HG03025 (cell line): Measurements from ENCODE around the gene ZFP1.
"Not testable (repeated sequence)": the region's sequence is repeated elsewhere in the genome, so short reads cannot be mapped to it uniquely, and the experiment has no call there.

Source experiments
- ATAC-seq: cut with Tn5 transposase; IDR thresholded peaks from one replicate; pipeline ENCODE4 v1.9.1; 2021; ENCODE audit warnings: mild to moderate bottlenecking, moderate library complexity; ENCODE audit not compliant: unreplicated experiment, low FRiP score

ZFP1 gene

DNA sequence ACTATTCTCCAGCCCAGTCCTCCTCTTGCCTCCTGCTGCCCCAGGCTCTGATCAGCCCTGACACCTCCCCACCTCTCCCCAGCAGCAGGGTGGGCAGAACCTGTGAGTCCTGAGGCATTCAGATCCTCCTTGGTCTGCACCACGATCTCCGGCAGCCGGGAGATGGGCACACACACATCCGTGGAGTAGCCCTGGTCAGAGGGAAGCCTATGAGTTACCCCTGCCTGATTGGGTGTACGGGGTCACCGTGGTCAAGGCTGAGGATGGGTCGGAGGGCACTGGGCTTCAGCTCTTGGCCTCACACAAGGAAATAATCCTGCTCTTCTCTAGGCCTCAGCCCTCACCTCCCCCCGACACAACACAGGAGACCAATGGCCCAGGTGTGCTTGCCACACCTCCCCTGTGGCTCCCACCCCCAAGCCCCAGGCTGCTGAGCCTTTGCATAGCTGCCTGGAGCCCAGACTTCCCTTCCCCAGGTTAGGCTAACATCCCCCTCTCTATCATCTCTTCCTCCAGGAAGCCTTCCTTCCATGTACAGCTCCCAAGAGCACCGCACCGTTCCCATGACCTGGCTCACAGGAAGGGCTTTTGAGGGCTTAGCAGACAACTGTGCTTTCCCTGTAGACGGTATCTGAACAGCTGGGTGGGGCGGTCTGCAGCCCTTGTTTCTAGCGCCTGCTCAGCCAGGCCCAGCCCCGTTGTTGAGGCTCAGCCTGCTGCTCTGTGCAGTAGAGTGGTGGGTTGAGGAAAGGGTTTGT lies 35.4 kb upstream of the ZFP1 start:
- ATAC-seq = no peak

- no peak for ATAC-seq
Measured at GRCh38 chr16:75113541-75114121, 34.7 kb upstream of the ZFP1 start.

GRCh38 chr16:75114179-75114945 lies 34.0 kb upstream of the ZFP1 start:
- no peak for ATAC-seq

DNA sequence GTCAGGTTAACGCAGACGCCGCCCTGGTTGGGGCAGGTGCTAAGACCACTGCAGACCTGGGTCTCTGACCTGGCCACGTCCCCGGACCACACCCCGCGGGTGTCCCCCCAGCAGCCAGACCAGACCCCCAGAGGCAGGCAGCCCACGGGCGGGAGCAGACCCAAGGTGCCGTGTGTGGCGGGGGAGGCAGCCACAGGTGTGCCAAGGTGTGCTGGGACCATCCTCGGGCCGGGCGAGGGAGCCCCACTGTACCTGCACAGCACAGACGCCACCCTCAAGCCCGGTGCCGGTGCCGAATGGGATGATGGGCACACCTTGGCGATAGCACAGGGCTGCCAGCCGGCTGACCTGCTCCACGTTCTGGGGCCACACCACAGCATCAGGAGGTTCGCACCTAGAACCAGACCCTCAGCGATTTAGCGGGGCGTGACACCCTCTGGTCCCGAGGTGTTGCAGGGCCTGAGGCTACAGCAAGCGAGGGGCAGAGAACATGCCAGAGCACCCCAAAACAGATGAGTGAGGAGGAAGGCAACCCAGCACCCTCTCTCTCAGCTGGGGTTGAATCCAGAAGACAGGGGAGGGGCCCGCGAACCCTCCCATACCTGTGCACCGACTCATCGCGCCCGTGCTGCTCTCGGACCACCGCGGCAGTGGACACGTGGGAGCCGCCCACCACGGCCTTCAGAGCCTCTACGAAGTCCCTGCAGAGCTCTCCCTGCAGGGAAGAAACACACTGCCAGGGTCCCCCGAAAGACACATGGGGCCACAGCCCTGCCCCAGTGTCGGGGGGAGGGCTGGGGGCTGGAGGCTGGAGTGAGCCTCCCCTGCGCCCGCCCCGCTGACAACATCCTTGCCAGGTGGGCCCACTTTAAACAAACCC lies 33.1 kb upstream of the ZFP1 start:
- ATAC-seq = no peak

DNA sequence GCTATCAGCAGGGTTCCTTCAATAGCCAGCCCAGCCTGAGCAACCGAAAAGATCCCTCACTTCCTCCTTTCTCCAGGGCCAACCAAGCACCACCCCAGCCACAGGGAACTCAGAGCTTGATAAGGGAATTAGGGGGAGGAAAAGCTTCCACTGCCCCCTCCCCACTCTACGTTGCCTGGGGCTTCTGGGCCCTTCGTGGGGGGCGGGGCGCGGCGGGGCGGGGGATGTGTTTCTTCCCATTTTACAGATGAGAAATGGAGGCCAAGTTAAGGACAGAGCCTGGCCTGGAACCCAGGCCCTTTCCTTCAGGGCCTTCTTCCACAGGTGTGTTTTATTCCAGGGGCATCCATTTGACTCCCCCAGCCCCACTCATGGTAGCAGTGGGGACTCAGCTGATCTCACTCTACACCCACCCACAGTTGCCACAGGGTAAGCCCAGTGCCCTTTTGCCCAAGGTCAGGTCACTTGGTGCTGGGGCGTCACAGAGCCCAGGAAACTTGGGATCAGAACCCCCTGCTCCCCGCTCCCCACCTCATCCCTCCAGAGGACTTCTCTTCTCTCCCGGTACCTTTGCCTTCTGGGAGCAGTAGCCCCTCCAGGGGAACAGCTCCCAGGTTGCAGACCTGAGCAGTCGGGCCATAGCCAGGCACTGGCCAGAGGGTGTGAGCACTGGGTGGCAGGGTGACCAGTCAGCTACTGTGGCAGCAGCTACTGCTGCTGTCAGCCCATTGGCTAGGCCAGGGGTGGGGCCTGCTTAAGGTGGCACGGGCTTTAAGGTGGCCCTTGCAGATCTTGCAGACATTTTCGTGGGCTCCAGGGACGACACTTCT lies 32.0 kb upstream of the ZFP1 start, which contains the start of gene LDHD:
TSS of gene LDHD (minus strand) at position 700 of the 830 bp plus-strand sequence. CDS start at position 640, 60 bp downstream.
- ATAC-seq = no peak

DNA sequence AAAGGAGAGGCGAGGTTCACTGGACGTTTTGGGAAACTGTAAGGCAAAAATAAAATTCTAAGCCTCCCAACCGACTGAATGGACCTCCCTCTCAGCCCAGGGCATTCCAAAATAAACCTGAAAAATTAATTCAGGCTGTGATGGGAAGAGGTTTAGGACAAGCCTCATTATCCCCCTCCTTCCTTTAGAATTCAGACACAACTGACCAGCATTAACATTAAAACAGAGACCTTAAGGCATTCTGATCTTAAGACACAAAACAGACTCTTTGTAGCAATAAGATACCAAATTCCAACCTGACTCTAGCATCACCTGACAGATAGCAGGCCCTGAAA lies 31.4 kb upstream of the ZFP1 start:
- ATAC-seq = no peak

DNA sequence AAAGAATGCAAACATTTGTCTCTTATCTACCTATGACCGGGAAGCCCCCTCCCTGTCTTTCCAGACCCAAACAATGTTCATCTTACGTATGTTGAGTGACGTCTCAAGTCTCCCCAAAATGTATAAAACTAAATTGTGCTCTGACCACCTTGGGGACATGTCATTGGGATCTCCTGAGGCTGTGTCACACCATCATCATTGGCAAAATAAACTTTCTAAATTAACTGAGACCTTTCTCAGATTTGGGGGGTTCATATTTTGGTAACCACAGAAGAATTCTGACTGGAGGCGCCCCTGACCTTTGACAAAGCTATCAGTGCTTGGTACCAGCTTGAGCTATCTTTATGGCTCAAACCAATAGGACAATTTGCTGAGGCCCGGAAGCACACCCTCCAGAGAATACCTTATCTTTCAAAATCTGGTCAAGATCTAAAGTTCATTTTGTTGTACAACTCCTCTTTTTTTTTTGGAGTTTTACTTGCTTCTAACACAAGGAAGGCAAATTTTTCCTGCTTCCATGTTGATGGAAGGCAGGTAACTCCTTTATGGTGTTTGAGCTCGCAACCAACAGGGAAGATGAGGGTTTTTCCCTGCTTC lies 29.3 kb upstream of the ZFP1 start:
- ATAC-seq = no peak

GRCh38 chr16:75120253-75120652 lies 28.1 kb upstream of the ZFP1 start:
- no peak for ATAC-seq

GRCh38 chr16:75121949-75122568 lies 26.3 kb upstream of the ZFP1 start:
- ATAC-seq = no peak

DNA sequence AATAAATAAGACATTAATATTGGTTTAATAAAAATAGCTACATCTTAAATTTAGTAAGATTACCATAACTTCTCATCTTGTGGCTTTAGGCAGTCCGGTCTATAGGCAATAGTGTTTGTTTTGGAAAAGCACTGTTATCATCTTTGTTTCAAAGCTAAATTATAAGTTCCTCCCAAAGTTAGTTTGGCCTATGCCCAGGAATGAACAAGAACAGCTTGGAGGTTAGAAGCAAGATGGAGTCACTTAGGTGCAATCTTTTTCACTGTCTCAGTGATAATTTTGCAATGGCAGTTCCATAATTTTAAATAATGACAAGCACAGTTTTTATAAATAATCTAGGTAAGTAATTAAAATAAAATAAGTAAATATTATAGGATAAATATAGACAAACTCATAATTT lies 25.7 kb upstream of the ZFP1 start:
- no peak for ATAC-seq

- no peak for ATAC-seq
Measured at GRCh38 chr16:75127713-75128415, 20.5 kb upstream of the ZFP1 start.

GRCh38 chr16:75129421-75130149 lies 18.7 kb upstream of the ZFP1 start:
- not testable (repeated sequence) for ATAC-seq

DNA sequence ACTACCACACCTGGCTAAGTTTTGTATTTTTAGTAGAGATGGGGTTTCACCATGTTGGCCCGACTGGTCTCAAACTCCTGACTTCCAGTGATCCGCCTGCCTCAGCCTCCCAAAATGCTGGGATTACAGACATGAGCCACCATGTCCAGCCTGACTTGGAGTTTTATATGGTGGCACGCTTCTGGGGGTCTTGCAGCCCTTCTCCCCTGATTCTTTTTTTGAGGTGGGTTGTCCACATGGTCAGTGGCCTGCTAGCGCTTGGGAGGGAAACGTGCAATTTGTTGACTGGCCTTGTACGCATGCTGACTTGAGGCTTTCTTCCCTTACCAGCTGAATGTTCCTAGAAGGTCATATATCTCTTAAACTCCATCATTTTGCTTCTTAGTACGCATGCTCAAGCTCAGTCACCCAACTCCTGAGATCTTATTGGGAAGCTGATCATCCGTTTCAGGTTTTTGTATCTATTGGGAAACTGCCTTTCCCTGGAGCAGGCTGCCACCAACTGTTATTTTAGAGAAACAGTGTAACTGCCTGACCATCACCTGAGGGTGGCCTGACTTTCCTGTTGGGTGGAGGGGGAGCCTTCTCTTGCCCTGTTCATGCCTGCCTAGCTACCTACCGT lies 18.1 kb upstream of the ZFP1 start:
- no peak for ATAC-seq

- no peak for ATAC-seq
Measured at GRCh38 chr16:75131081-75131480, 17.2 kb upstream of the ZFP1 start.

GRCh38 chr16:75138233-75138632 lies 10.1 kb upstream of the ZFP1 start:
- no peak for ATAC-seq

DNA sequence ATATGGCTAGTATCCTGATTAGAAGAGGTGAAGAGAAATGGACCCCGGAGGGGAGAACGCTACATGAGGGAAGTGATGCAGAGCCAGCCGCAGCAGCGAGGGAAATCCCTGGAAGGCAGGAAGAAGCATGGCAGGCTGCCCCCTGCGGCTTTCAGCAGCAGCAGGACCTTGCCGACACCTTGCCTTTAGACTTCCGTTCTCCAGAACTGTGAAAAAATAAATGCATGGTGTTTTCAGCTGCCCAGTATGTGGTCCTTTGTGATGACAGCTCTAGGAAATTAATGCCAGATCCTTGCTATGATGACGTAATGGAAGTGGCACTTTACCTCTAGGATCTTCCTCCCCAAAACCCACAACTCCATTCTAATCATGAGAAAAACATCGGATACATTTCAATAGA lies 9.7 kb upstream of the ZFP1 start:
- ATAC-seq = no peak

DNA sequence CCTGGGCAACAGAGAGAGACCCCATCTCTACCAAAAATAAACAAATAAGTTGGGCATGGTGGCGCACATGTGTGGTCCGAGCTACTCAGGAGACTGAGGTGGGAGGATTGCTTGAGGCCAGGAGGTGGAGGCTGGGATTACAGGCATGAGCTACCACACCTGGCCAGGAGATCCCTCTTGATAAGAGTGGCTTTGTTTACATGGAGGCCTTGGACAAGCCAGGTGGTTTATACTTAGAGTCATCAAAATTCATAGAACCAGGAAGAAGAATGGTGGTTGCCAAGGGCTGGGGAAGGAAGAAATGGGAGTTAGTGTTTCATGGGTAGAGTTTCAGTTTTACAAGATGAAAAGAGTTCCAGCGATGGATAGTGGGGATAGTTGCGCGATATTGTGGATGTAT lies 8.8 kb upstream of the ZFP1 start:
- no peak for ATAC-seq
